GM20431 (cell line): ENCODE data around the gene GAS2L1.

Source experiments
- in situ Hi-C: fragments of 300-500 bp; cut with MseI, MboI; formaldehyde crosslinking; loops from one replicate; pipeline ENCODE4 v1.15.0; 2020; ENCODE audit warnings: low sequenced_read_pairs; ENCODE audit not compliant: unreplicated experiment

Gene GAS2L1

GRCh38 chr22:29323641-29324040, 17.2 kb downstream of the GAS2L1 start:
- in situ Hi-C loops = no loop called here

DNA sequence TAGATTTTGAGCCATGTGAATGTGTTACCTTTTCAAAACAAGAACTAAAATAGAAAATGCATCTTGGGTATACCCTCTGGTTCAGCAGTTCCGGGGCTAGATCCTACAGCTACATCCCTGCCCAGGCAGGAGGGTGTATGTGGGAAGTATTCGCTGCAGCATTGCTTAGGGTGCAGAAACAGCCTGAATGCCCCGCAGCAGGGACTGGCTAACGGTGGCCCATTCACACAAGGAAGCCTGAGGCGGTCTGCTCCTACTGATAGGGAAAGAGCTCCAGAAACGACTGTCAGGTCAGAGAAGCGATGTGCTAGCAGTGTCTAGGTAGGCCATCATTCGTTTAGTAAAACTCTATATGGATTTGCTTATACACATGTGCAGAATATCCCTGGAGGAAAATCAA, 18.9 kb downstream of the GAS2L1 start:
- in situ Hi-C loops = no loop called here

DNA sequence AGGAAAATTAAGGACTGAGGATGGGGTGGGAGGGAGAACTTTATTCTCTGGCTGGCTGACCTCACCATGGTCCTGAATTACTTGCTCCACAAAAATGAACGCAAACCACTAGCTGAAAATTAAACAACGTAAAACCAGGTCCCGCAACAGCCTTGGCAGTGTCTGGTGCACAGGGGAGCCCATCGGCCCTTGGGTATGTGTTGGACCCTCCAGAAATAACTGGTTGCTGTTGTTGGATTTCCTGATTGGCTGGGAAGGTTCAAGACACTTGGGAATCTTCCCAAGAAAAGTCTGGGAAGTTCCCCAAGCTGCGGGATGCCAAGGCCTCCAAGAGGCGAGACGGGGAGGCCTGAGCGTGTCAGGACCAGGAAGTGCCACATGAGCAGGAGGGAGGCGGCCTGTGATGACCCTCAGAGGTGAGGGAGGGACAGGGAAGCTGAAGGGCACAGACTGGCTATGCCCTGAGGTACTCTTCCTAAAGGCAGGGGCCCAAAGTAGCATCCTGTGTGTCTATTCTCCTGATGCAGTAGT, 19.4 kb downstream of the GAS2L1 start:
- in situ Hi-C loops = no loop called here

DNA sequence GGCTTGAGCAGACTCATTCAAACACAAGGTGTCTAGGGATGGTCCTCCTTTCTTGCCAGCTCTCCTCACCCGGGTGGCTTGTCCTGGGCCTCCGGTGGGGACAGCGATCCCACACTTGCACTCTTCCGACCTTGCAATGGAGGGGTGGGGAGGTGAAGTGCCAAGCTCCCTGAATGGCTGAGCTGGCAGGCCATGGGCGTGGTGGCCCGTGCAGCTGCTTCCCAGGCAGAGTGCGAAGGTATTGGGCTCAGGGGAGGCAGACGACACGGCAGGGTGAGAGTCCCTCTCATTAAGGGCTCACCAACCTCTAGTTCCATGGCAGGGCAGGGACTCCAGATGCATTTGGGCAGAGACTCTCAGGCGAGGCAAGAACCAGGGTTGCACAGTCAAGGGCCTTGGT, 20.0 kb downstream of the GAS2L1 start:
- in situ Hi-C loops = no loop called here

GRCh38 chr22:29327089-29327764, 20.8 kb downstream of the GAS2L1 start:
- in situ Hi-C loops = no loop called here

GRCh38 chr22:29328055-29328454, 21.6 kb downstream of the GAS2L1 start:
- in situ Hi-C loops = no loop called here

DNA sequence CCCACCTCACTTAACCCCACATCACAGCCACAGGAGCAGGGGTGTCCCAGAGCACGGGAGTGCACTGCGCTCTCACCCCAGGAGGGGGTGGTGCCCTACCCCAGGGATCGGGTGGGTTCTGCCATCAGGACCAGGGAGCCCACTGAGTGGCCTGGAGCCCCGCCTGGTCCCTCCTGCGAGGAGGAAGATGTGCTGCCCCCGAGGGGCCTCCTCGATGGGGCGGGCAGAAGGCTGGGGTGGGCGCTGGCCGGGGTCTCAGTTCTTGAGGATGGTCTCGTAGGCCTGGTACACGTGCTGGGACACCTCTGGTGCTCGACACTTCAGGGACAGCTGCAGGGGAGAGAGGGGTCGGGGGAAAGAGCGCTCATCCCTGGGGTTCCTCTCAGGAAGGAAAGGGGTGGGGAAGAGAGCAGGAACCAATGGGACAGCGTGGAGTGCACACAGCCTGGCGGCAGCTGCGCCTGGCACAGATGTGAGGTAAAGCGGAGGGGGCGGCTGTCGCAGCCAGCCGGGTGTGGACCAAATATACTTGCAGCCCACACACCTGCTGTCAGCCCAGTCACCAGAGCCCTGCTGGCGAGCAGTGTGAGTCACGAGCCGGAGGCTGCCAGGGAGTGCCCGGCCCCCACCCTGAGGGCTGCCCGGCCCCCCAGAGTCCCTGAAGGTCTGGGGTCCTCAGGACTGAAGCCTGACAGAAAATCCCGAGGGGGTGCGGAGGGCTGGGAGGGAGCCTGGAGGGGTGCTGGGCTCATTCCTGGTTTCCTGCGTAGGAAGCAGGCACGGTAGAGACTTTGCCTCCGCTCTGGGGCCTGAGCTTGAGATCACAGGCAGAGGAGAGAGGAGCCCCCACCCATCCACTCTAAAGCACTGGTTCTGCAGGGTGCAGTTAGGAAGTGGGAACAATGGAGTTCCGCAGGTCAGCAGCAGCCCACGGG, 22.4 kb downstream of the GAS2L1 start:
- in situ Hi-C loops = no loop called here

GRCh38 chr22:29329581-29329980, 23.1 kb downstream of the GAS2L1 start:
- in situ Hi-C loops = no loop called here

GRCh38 chr22:29330291-29330690, 23.8 kb downstream of the GAS2L1 start:
- in situ Hi-C loops = no loop called here

DNA sequence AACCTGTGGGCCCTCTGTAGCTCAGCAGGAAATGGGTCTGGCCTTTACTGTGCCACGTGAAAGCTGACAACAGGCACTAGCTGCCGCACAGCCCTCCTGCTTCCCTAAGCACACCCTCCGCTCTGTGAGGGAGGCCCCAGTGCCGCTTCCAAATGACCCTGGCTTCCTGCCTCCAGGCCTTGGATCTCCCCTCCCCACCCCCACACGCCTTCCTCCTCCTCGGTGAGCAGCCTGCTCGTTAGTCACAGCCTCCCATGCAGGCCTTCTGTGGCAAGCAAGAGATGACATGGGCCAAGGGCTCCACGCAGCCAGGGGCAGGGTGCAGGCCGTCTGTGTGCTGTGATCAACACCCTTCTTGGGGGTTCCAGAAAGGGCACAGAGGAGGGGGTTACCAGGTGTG, 24.3 kb downstream of the GAS2L1 start:
- in situ Hi-C loops = no loop called here

GRCh38 chr22:29331213-29331612, 24.8 kb downstream of the GAS2L1 start:
- in situ Hi-C loops = no loop called here

GRCh38 chr22:29331658-29332300, 25.3 kb downstream of the GAS2L1 start:
- in situ Hi-C loops = no loop called here

DNA sequence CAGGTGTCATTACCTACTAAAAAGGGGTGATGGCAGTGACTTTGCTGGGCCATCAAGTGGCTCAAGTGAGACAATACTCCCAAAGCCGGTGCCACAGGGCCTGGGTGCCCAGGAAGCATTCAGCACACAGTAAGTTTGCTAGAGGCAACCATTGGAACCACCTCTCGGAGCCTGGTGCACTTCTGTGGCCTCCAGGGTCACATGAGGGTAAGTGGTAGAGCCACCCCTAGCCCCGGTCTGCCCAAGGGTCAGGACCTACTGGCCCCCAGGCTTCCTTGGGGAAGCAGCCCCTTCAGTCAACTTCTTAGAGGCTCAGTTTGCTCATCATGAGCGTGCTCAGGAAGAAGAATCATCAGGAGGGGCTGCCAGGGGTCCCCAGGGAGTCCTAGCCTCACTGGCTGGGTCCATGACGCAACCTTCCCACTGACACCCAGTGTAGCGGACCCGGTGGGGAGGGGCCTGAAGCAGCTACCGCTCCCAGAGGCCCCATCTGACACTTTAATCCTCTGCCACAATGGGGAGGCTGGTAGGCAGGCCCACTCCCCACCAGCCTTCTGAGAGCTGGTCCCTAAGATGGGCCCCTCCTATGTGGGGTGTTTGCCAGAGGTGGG, 26.5 kb downstream of the GAS2L1 start:
- in situ Hi-C loops = no loop called here

GRCh38 chr22:29334148-29334547, 27.7 kb downstream of the GAS2L1 start:
- in situ Hi-C loops = no loop called here

- in situ Hi-C loops = no loop called here
Measured at GRCh38 chr22:29334696-29335344, 28.4 kb downstream of the GAS2L1 start.

- in situ Hi-C loops = no loop called here
Measured at GRCh38 chr22:29335656-29336055, 29.2 kb downstream of the GAS2L1 start.

GRCh38 chr22:29336751-29337490, 30.5 kb downstream of the GAS2L1 start:
- in situ Hi-C loops = no loop called here

GRCh38 chr22:29337631-29338284, 31.3 kb downstream of the GAS2L1 start:
- in situ Hi-C loops = no loop called here

GRCh38 chr22:29338398-29338797, 31.9 kb downstream of the GAS2L1 start:
- in situ Hi-C loops = no loop called here
